ENCODE measurements around the gene KXD1. TPM values are rescaled to one million over a fixed set of nuclear protein-coding genes. Genes with fewer than 3 reads are reported as not detected.

The KXD1 gene
- polyA plus RNA-seq, 1 of the 3 experiments (the other 2 are of a cell fraction): 151 TPM

GRCh38 chr19:18541258-18541991 lies 16.2 kb upstream of the KXD1 start:
- no peak overlapping the region for H3K4me3 ChIP-seq (ENCODE audit: low read depth in 2 of 2, low read length in 1 of 2)
- no peak overlapping the region for H2AFZ ChIP-seq (ENCODE audit: low read depth)
- POLR2A ChIA-PET: no interaction called here
- H3K9me3 ChIP-seq: no peaks in the 10 kb centered on the region
- TF ChIP-seq RAD21 (IDR thresholded peaks at IDR 0.05; ENCODE audit: low read length) (no peak), TEAD4 (IDR thresholded peaks at IDR 0.05; ENCODE audit: borderline replicate concordance, insufficient read depth) (no peak), EP300 (IDR thresholded peaks at IDR 0.05; ENCODE audit: borderline replicate concordance in 1 of 2, low read depth in 1 of 2, low read length in 1 of 2) (no peak), MEF2A (IDR thresholded peaks at IDR 0.05; ENCODE audit: borderline replicate concordance, low read depth) (no peak), FOXM1 (IDR thresholded peaks at IDR 0.05; ENCODE audit: low read depth) (no peak), FOSL2 (IDR thresholded peaks at IDR 0.05; ENCODE audit: borderline replicate concordance, low read depth) (no peak), FOXJ3 (CRISPR knock-in tag; IDR thresholded peaks at IDR 0.05) (no peak), POLR2AphosphoS5 (IDR thresholded peaks at IDR 0.05; ENCODE audit: low read depth, low read length) (no peak), GABPA (IDR thresholded peaks at IDR 0.05; ENCODE audit: low read depth) (no peak), YY1 (IDR thresholded peaks at IDR 0.05; ENCODE audit: low read depth) (no peak), USF2 (IDR thresholded peaks at IDR 0.05; ENCODE audit: borderline replicate concordance, low read depth, low read length) (no peak), CTCF (IDR thresholded peaks at IDR 0.05) (no peak), GATA2 (CRISPR knock-in tag; IDR thresholded peaks at IDR 0.05) (no peak), IRF3 (IDR thresholded peaks at IDR 0.05; ENCODE audit: low read depth, low read length) (no peak), CHD2 (IDR thresholded peaks at IDR 0.05; ENCODE audit: low read length, partially characterized antibody) (no peak), SMC3 (IDR thresholded peaks at IDR 0.05; ENCODE audit: low read depth, low read length) (no peak), MAX (IDR thresholded peaks at IDR 0.05; ENCODE audit: low read depth) (no peak), REST (IDR thresholded peaks at IDR 0.05; ENCODE audit: low read depth, low read length) (no peak), MXI1 (IDR thresholded peaks at IDR 0.05; ENCODE audit: low read depth, low read length) (no peak), RCOR1 (IDR thresholded peaks at IDR 0.05; ENCODE audit: low read length) (no peak)
- no peak for DNase-seq
- no peaks in the 10 kb centered on the region for H3K27me3 ChIP-seq (ENCODE audit: insufficient read depth)
- H3F3A ChIP-seq (replicated peaks; ENCODE audit: insufficient read depth): peaks cover 4% of the 10 kb centered on the region
- CTCF ChIA-PET: no interaction called here
- peaks cover 0 to 15% of the 10 kb centered on the region in 2 experiments; a peak in 2 of 4 replicates for H3K4me1 ChIP-seq (ENCODE audit: control insufficient read depth in 1 of 2, insufficient read depth in 2 of 2, low read depth in 1 of 2, low read length in 1 of 2)
- H4K20me1 ChIP-seq (ENCODE audit: insufficient read depth): no peaks in the 10 kb centered on the region
- peaks cover 17% of the 10 kb centered on the region for H3K79me2 ChIP-seq (ENCODE audit: insufficient read depth)
- H3K9ac ChIP-seq: no peak overlapping the region
- H3K27ac ChIP-seq (ENCODE audit: low read depth in 2 of 2, low read length in 1 of 2): no peak overlapping the region
- H3K4me2 ChIP-seq: peak overlapping the region; percentile 94; the same call in 1 of the 2 replicates
- no peaks in the 10 kb centered on the region for H3K9me2 ChIP-seq
- H3K36me3 ChIP-seq (replicated peaks in 1 of 2; ENCODE audit: control insufficient read depth in 1 of 2, insufficient read depth in 2 of 2, low read length in 1 of 2): peaks cover 16 to 29% of the 10 kb centered on the region in 2 experiments
- 95% methylated on average over 16 of the region's 21 CpGs for WGBS (ENCODE audit: low lambda C conversion rate)

All from SK-N-SH (cell line).